ENCODE measurements around the gene TMEM220. TPM values are rescaled to one million over a fixed set of nuclear protein-coding genes. Genes with fewer than 3 reads are reported as not detected.

Gene TMEM220
- total RNA-seq, 2 donors from 2014 or later = 0.09 to 1.7 TPM

Other genes with a start within 250 kb of the TMEM220 start
- not detected for gene MYH1, start 211.5 kb downstream of the TMEM220 start, total RNA-seq
- not detected for gene MYH2, start 180.4 kb downstream of the TMEM220 start, total RNA-seq
- gene MYH3, start 72.7 kb downstream of the TMEM220 start, total RNA-seq = 1 to 10 TPM; 2.0 to 5.1 TPM
- 10 to 100 TPM; 28.1 to 36.3 TPM for gene SCO1, start 32.5 kb downstream of the TMEM220 start, total RNA-seq
- 10 to 100 TPM; 10.0 to 11.5 TPM for gene ADPRM, start 32.4 kb downstream of the TMEM220 start, total RNA-seq
- gene TMEM238L, start 74.1 kb upstream of the TMEM220 start, total RNA-seq = not detected
- gene PIRT, start 108.1 kb upstream of the TMEM220 start, total RNA-seq = not detected